ENCODE data around the gene EZR.
A peak's percentile ranks its signal among the peaks of the same experiment; 100 is the strongest.

Gene EZR

DNA sequence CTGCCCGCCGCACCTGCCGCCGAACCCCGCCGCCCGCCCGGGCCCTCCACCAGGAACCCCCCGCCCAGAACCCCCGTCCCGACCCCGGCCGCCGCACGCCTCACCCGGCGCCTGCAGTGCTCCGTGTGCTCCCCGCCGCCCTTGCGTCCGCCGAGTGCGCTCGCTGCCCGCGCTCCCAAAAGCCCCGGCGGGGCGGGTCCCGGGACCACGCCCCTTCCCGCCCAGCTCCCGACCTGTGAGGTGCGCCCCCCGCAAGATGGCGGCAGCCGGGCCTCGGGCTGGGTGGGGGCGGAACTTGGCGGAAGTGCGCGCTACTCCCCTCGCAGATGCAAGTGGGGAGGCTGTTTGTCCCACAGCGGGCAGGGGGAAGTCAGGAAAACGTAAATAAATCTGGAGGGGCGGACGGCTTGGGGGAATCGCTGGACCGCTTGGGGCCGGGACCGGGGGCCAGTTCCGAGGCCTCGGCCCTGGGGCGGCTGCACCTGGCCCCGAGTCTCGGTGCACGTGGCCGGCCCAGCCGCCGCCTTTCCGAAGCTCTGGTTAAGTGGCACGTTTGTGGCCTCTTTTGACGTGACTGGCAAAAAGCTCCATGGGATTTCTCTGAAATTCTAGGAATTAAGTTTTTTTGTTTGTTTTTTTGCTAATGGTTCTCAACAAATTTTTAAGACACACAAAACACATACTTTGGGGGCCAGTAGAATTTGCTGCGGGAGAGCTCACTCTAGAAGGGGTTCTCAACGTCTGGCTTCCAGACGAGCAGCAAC is at the start of gene EZR:
Gene EZR, minus strand, starts transcription at position 156 of the 764 bp plus-strand sequence. CDS start 1,275 bp downstream, outside the sequence.
- peak; percentile 89 for DNase-seq

GRCh38 chr6:158868122-158868480 is 48.9 kb upstream of the EZR start:
- DNase-seq: no peak

DNA sequence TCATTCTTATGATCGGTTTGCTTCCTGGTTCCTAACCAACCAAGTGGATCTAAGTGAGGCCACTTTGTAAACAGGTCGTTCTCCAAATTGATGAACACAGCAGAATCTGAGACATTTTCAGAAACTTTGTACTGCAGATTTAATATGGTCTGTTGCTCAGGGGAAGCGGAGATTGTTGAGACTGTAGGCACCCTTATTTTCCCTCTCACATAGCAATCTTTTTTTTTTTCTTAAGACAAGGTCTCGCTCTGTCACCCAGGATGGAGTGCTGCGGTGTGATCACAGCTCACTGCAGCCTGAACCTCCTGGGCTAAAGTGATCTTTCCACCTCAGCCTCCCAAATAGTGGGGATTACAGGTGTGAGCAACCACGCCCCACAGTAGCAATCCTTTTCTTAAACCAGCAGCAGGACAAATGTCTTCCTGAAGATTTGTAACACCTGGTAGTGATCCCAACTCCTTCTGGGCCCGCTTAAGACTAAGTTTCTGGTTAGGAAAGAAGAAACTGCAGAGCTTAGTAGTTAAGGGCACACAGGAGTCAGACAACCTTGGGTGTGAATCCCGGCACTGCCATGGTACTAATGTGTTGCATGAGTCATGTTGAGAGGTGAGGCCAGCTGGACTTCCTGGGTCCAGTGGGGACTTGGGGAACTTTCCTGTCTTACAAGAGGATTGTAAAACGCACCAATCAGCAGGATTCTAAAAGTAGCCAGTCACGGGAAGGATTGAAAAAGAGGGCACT is 48.4 kb upstream of the EZR start:
- DNase-seq: no peak

DNA sequence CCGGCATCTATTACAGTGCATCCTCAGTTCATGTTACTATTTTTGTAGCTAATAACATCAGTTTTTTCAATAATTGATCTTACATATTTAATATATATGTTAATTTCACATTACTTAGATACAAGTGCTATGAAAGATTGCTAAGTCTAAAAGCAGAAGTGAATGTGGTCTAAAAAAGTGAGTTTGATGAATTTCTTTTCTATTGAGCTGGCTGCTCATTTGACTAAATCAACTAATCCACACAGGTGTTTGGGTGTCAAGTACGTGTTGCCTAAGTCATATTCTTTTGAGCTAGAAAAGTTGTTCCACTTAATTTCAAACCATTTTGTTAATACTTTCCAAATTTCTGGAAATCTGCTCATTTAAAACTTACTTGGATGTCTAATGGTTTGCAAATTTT is 46.6 kb upstream of the EZR start:
- no peak for DNase-seq

DNA sequence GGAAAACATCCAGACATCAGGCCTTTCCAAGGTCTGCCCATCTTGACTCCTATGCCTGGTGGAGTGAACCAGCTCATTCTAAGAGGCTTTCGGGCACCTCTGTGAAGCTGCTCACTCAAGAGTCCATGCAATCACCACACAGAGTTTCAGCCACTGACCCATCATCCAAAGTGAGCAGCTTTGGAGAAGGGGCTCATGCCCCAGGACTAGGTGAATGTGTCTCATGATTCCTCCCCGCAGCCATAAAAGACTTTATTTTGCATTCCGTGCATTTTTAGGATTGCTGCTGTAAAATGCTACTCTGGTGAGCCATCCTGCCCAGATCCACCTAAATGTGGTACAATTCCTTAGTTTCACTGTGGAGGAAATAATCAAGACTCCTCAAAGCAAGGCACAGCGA is 44.5 kb upstream of the EZR start:
- DNase-seq: no peak

GRCh38 chr6:158861686-158862381 is 42.7 kb upstream of the EZR start:
- DNase-seq: no peak

DNA sequence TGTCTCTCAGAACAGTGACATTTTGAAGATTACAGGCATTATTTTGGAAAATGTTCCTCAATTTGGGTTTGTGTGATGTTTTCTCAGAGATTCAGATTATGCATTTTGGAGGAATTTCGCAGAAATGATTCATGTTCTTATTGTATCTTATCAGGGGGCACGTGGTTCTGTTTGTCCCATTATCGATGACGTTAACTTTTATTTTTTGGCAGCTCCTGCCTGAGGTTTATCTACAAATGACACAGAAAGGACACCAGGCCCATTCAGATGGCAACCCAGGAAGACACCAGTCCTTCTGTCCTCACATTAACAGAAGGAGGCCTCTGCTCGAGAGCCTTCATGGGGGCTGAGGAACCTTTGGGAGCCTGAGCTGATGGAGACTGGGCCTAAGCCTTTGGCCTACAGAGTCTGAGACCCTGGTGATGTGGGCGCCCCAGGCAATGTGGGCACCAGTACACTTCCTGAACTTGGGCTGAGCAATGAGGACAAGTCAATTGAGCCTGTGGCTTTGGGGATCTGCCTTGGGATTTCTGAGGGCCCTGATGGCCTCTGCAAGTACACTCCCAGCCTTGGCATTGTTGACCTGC is 41.2 kb upstream of the EZR start:
- no peak for DNase-seq

DNA sequence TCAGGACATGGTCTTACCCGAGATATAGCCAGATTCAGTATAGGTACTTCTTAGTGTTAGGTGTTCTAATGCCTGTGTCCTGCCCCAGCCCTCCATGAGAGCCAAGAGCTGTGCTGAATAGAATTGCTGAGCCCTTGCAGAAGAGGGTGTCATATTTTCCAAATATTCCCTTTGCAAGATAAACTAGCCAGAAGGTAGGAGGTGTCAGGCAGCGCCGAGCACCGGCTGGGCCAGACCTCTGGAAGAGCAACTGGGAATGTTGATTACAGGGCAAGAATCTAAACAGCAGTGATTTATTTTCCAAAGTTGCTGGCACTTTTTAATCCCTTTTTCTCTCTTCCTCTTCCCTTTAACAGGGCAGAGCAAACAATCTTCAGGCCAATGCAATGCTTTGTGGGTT is 37.1 kb upstream of the EZR start:
- no peak for DNase-seq

DNA sequence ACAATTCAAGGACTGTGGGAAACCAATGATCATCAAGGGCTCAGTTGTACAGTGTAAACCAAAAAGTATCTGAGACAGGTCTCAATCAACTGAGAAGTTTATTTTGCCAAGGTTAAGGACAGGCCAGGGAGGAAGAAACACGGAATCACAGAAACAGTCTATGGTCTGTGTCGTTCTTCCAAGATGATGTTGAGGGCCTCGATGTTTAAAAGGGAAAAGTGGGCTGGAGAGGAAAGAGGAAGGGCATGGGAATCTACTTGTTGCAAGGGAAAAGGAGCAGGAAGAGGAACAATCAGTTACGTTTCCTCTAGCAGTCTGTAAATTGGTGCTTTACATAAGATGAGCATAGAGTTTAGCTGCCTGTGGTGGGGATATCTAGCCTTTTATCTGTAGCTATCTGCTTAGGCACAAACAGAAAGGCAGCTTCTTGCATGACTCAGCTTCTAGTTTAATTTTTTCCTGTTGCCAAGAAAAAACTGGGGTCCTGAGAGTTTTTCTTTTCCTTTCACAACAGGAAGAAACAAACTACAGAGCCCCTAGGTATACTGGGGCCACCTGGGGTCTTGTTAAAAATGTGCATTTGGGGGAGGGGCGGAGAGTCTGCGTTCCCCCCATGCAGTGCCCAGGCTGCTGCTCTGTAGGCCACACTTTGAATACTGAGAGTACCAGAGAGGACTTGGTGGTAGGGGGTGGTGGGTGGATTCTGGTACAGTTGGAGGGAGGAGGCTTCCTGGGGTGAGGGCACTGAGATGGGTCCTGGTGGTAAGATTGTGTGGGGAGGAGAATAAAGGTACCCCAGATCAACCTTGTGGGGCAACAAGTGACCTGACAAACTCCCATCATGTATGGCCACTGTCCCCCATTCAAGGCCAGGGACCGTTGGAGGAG is 35.3 kb upstream of the EZR start:
- peak; percentile 51 for DNase-seq

DNA sequence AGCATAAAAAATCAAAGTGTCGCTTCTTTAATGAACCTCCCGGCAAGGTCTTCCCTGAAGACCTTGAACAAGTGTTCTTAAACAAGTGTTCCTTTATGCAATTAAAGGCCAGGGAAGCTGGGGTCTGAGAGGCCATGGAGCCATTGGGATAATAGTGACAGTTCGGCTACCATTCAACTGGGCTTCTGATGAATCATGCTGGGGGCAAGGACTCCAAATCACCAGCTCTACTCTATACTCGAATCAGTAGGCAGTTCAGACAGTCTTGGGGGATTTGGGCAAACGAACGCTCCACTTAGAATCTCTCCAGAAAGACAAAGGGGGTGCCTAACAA is 34.7 kb upstream of the EZR start:
- no peak for DNase-seq

GRCh38 chr6:158853072-158853879 is 34.1 kb upstream of the EZR start:
- peak; percentile 87 for DNase-seq

GRCh38 chr6:158852312-158853071 is 33.3 kb upstream of the EZR start:
- DNase-seq: peak; percentile 6

- DNase-seq: no peak
These were observed 31.6 kb upstream of the EZR start for GRCh38 chr6:158850807-158851115.

DNA sequence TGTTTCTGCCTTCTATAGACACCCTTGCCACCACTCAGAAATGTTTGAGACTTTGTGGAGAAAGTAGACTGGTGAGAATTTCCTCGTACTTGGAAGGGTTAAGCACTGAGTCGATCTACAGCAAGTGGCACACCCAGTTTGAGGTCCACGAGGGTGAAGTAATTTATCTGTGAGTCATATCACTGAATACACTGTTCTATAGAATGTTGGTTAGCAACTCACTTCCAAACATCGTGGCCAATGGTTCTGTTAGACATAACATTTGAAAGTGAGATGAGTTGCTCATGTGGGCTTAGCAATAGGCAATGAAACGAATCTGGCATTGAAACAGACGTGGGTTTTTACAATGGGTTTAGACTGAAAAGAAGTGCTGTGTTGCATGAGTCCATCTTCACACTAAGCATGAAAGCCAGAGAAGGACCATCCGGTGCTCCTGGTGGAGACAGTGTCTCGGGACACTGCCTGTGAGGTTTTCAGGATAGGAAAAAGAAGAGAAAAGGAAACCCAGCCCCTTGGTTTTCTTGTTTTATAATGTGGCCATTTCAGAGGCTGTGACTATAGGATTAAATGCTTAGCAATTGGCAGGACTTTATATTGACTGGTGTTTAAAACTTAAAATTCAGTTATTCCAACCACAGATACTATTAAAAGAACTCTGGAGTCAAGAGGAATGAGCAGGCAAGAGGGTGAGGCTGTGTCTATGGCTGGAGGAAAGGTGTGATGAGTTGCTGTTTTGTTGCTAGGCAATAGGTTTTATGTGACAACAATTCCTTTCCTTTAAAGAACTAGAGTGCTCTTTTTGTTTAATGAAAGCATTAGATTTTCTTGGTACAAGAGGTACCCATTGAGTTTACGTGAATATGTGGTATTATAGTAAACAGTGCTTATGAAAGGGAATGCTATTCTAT is 31.0 kb upstream of the EZR start:
- DNase-seq: peak; percentile 85

GRCh38 chr6:158848490-158848895 is 29.3 kb upstream of the EZR start:
- no peak for DNase-seq

- DNase-seq: no peak
These were observed 28.6 kb upstream of the EZR start for GRCh38 chr6:158847786-158848185.

DNA sequence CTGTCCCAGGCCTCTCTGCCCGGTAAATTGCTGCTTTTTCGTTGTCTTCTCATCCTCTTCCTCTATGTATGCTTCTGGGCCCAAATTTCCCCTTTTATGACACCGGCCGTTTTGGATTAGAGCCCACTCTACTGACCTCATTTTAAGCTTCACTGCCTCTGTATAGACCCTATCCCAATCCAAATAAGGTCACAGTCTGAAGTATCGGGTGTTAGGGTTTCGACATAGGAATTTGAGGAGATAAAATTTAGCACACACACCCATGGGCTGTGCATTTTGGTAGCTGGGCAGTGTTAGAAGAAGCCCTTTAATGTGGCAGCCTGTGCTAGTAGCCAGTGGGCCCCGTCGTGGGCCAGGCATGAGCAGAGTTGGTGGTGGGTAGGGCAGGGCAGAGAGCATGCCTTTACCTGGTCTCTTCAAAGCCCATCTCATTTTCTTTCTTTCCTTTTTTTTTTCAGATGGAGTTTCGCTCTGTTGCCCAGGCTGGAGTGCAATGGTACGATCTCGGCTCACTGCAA is 27.9 kb upstream of the EZR start:
- no peak for DNase-seq

DNA sequence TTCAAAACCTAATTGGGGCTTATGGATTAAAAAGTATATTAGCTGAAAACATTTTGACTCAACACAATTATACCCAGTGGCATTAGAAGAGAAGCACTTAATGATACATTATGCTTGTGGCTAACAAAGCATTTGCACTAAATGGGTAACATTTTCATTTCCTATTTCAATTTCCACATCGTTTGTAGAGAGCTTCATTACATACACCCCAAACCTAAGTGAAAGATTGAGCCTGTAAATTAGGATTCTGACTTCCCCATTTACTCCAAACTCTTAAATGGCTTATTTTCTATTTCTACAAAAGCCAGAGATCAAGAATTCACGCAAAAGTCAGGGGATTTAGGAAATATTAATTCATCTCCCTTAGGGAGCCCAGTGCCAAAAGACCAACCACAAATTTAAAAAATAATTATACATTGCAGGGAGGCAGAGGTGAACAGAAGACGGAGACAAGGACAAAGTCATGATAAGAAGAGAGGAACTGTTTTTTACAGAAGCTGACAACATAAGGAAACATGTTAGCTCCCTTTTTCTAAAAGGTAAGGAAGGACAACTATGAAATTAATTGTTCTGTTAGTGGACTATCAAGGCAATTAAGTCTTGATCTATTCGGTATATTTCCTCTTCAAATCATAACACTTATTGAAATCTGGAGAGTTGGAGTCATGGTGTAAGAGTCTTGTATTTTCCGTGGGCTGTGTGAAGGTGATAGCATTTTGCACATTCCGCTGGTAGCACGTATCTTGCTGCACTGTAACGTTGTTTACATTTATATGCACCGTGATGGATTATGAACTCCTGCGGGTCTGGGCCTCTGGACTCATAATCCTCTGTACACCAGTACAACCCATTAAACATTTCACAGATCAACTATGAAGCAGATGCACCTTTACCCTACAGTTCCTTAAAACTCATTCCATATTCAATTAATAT is 24.8 kb upstream of the EZR start:
- no peak for DNase-seq

DNA sequence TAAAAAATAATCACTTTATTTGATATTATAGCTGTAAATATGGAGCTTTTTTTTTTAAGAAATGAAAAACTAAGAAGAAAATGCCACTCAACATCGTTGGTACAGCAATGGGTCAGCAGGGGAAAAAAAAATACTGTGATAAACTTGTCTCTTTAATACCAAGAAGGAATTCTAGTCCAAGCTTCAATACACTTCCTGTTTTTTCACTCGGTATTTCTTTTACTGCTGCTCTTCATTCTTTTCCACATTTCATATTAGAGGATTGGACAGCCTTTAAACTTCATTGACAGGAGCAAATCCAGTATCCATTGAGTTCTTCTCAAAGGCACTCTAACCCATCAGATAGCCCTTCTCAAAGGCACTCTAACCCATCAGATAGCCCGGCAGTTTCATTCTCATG is 22.2 kb upstream of the EZR start:
- DNase-seq: no peak
